ENCODE measurements around the gene PRPF38A. TPM values are rescaled to one million over a fixed set of nuclear protein-coding genes. Genes with fewer than 3 reads are reported as not detected.

PRPF38A gene
- total and polyA plus RNA-seq, 2 of the 4 experiments (the other 2 are of a cell fraction) = 19.0 to 23.5 TPM

DNA sequence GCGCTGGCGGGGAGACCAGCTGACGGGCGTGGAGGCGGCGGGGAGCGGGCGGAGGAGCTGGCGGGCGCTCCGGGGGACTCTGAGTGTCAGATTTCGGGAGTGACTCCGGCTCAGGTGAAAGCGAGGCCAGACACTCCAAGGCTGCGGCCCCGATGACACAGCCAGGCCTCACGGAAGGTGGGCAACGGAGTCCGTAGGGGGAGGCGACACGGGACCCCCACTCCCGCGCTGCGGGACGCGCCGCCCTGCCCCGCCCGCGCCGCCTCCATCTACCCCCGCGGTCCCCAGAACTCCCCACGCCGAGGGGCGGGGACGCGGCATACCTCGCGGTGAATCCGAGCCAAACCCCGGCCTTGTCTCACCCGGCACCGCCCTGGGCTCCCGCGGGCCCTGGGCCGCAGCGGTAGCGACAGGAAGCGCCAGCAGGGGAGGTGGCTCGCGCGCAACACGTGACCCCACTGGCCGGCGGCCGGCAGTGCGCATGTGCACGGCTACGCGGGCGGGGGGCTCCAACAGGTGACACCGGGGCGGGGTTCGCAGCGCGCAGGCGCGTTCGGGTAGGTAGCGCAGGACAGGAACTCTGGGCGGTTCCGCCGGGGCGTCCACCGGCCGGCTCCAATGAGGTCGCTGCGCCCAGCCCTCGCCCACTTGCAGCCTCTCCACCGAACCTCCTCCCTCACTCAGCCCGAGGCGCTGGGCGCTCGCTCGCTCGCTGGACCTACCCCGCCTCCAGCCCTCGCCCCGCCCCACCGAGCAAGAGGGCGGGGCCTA is 38.5 kb upstream of the PRPF38A start, which contains the start of gene CC2D1B:
CC2D1B (minus strand) TSS at position 460 of the 771 bp plus-strand sequence. CDS start 1,585 bp downstream, outside the sequence.
- BruUV-seq (replicated peaks) = no TSS peak
- intact Hi-C loops (cut with micrococcal nuclease) = loop anchor here (2.0 kb wide), 1 partner anchor 321 kb away; no protein-coding TSS in a partner anchor
- TF ChIP-seq, protein P1, sequence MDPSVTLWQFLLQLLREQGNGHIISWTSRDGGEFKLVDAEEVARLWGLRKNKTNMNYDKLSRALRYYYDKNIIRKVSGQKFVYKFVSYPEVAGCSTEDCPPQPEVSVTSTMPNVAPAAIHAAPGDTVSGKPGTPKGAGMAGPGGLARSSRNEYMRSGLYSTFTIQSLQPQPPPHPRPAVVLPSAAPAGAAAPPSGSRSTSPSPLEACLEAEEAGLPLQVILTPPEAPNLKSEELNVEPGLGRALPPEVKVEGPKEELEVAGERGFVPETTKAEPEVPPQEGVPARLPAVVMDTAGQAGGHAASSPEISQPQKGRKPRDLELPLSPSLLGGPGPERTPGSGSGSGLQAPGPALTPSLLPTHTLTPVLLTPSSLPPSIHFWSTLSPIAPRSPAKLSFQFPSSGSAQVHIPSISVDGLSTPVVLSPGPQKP (IDR thresholded peaks at IDR 0.05; ENCODE audit: borderline replicate concordance, low read depth, low read length) = no peak
- TF ChIP-seq SMC3 (IDR thresholded peaks at IDR 0.05; ENCODE audit: low read depth, low read length) (no peak), RCOR1 (IDR thresholded peaks at IDR 0.05; ENCODE audit: insufficient replicate concordance, low read length) (no peak), CHD1 (IDR thresholded peaks at IDR 0.05; ENCODE audit: low read depth, low read length) (no peak), NFE2L2 (IDR thresholded peaks at IDR 0.05; ENCODE audit: low read depth, low read length) (no peak), BHLHE40 (IDR thresholded peaks at IDR 0.05; ENCODE audit: low read depth, low read length) (peak; percentile 75), POLR2A (IDR thresholded peaks at IDR 0.05; ENCODE audit: low read depth, low read length) (peak; percentile 58), MAZ (IDR thresholded peaks at IDR 0.05; ENCODE audit: borderline replicate concordance, low read depth, low read length) (peak; percentile 84), RAD21 (IDR thresholded peaks at IDR 0.05; ENCODE audit: low read length) (0 out of 2 replicates have a peak, but pooled peaks have one; percentile 4)
- TF ChIP-seq, protein P2, sequence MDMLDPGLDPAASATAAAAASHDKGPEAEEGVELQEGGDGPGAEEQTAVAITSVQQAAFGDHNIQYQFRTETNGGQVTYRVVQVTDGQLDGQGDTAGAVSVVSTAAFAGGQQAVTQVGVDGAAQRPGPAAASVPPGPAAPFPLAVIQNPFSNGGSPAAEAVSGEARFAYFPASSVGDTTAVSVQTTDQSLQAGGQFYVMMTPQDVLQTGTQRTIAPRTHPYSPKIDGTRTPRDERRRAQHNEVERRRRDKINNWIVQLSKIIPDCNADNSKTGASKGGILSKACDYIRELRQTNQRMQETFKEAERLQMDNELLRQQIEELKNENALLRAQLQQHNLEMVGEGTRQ (IDR thresholded peaks at IDR 0.05; ENCODE audit: low read depth, low read length) = peak; percentile 99
- TF ChIP-seq, protein P3, sequence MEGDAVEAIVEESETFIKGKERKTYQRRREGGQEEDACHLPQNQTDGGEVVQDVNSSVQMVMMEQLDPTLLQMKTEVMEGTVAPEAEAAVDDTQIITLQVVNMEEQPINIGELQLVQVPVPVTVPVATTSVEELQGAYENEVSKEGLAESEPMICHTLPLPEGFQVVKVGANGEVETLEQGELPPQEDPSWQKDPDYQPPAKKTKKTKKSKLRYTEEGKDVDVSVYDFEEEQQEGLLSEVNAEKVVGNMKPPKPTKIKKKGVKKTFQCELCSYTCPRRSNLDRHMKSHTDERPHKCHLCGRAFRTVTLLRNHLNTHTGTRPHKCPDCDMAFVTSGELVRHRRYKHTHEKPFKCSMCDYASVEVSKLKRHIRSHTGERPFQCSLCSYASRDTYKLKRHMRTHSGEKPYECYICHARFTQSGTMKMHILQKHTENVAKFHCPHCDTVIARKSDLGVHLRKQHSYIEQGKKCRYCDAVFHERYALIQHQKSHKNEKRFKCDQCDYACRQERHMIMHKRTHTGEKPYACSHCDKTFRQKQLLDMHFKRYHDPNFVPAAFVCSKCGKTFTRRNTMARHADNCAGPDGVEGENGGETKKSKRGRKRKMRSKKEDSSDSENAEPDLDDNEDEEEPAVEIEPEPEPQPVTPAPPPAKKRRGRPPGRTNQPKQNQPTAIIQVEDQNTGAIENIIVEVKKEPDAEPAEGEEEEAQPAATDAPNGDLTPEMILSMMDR (conservative IDR thresholded peaks at IDR 0.05; ENCODE audit: low read depth, low read length) = 0 out of 2 replicates have a peak, but pooled peaks have one; percentile 2

More for the DNA sequence above, 38.5 kb upstream of the PRPF38A start, which contains the start of gene CC2D1B:
- Histone ChIP-seq H3K4me1 (ENCODE audit: control insufficient read depth, insufficient read depth, low read length) (peaks cover 7% of the 10 kb centered on the region), H3K9me1 (ENCODE audit: insufficient read depth, low read length) (peaks cover 17% of the 10 kb centered on the region), H4K91ac (ENCODE audit: insufficient read depth, low read depth, low read length) (peak within 1 kb of the TSS; percentile 70), H3K9me3 (ENCODE audit: control insufficient read depth, insufficient read depth, low read length) (no peaks in the 10 kb centered on the region), H3K9ac (ENCODE audit: low read depth, low read length) (peak within 1 kb of the TSS; percentile 87), H3K18ac (ENCODE audit: low read depth, low read length) (peak within 1 kb of the TSS; percentile 37), H4K20me1 (ENCODE audit: insufficient read depth, low read length) (peaks cover 12% of the 10 kb centered on the region; the same call in 1 of the 2 replicates), H4K5ac (ENCODE audit: low read depth, low read length) (peak within 1 kb of the TSS; percentile 61), H3K4ac (ENCODE audit: low read depth, low read length) (peak within 1 kb of the TSS; percentile 70), H3K4me2 (ENCODE audit: low read depth, low read length) (peak within 1 kb of the TSS; percentile 71), H3K4me3 (ENCODE audit: insufficient read depth, low read depth, low read length) (peak within 1 kb of the TSS; percentile 77), H2AFZ (replicated peaks; ENCODE audit: low read length, poor library complexity) (peak within 1 kb of the TSS; percentile 88), H2BK120ac (ENCODE audit: low read depth, low read length) (peak within 1 kb of the TSS; percentile 4), H3K56ac (ENCODE audit: extremely low read depth, insufficient read depth, low read length) (peak within 1 kb of the TSS; percentile 73), H2BK20ac (ENCODE audit: low read depth, low read length) (peak within 1 kb of the TSS; percentile 20; the same call in 1 of the 2 replicates), H2BK5ac (ENCODE audit: low read depth, low read length, poor library complexity, severe bottlenecking) (peak within 1 kb of the TSS; percentile 35), H2AK9ac (replicated peaks; ENCODE audit: low read depth, low read length, poor library complexity) (peak within 1 kb of the TSS; percentile 59), H3K36me3 (ENCODE audit: control insufficient read depth, insufficient read depth, low read length) (peaks cover 20% of the 10 kb centered on the region), H4K8ac (ENCODE audit: low read depth in 2 of 2, low read length in 2 of 2) (peak within 1 kb of the TSS; percentile 76 to 87), H3K27me3 (ENCODE audit: control insufficient read depth, insufficient read depth, low read length) (no peaks in the 10 kb centered on the region), H3K14ac (replicated peaks; ENCODE audit: low read depth, low read length) (peak within 1 kb of the TSS; percentile 67), H2AK5ac (ENCODE audit: low read depth, low read length) (peak within 1 kb of the TSS; percentile 96), H3K27ac (ENCODE audit: insufficient read depth, low read length) (peak within 1 kb of the TSS; percentile 73), H2BK15ac (ENCODE audit: low read depth, low read length) (0 out of 3 replicates have a peak within 1 kb of the TSS, but pooled peaks have one; percentile 4), H3K23ac (ENCODE audit: low read depth, low read length) (peak within 1 kb of the TSS; percentile 39), H3K79me1 (ENCODE audit: low read depth in 1 of 2, low read length in 2 of 2) (peaks cover 19 to 46% of the 10 kb centered on the region in 2 experiments)
- in situ Hi-C loops (cut with MboI; ENCODE audit: low sequenced_read_pairs) (no loop called here), dilution Hi-C loops (cut with HindIII; ENCODE audit: low sequenced_read_pairs, unreplicated experiment) (no loop called here)
- ATAC-seq (ENCODE audit: low read depth) = peak; percentile 92
- ChIA-PET POLR2A (ENCODE audit: unreplicated experiment) (interaction anchor here (0.6 kb wide), 1 partner anchor 277 kb away, joined by 9 read pairs; no protein-coding TSS in a partner anchor), CTCF (interaction anchor here (0.7 kb wide), 1 partner anchor 1568 kb away, joined by 3 read pairs; no protein-coding TSS in a partner anchor)
- WGBS, 2 experiments (ENCODE audit: extremely low coverage in 2 of 2, insufficient read length in 1 of 2) = 0% methylated on average over 24 of the region's 92 CpGs; no CpG with 5 or more reads in 1 of the 2 experiments
- DNase-seq = peak; percentile 94
